PFSK-1 (cell line): Measurements from ENCODE around the gene NR6A1.

Experiments
- POLR2AphosphoS5 ChIP-seq: IDR thresholded peaks from 2 replicates; pipeline ENCODE4 v1.6.1; 2012; ENCODE audit warnings: low read depth, mild to moderate bottlenecking, control low read depth, low read length, moderate library complexity
- REST ChIP-seq, 2 experiments: IDR thresholded peaks; 2 replicates each; pipeline versions ENCODE4 v1.6.1 to v1.8.0; 2011 to 2012; ENCODE audit warnings: low read depth in 2 of 2, low read length in 2 of 2, control low read depth in 1 of 2, inconsistent platforms in 1 of 2, mild to moderate bottlenecking in 1 of 2, moderate library complexity in 1 of 2; ENCODE audit not compliant: insufficient read depth in 1 of 2
- SIN3A ChIP-seq: IDR thresholded peaks from 2 replicates; pipeline ENCODE4 v1.6.1; 2012; ENCODE audit warnings: mild to moderate bottlenecking, low read length, moderate library complexity, borderline replicate concordance; ENCODE audit not compliant: insufficient read depth
- TAF1 ChIP-seq: IDR thresholded peaks from 2 replicates; pipeline ENCODE4 v1.6.1; 2012; ENCODE audit warnings: low read length, control low read depth, borderline replicate concordance; ENCODE audit not compliant: insufficient read depth

GRCh38 chr9:124469011-124469832 is 301.9 kb downstream of the NR6A1 start:
- no peak for TF ChIP-seq POLR2AphosphoS5
- TF ChIP-seq SIN3A: no peak
- no peak for TF ChIP-seq TAF1
- no peak for TF ChIP-seq REST (IDR thresholded peaks at IDR 0.05; ENCODE audit: insufficient read depth in 1 of 2, low read depth in 2 of 2, low read length in 2 of 2)
